Mammary epithelial cell (primary cell): ENCODE results near the gene PHB1.
"Not testable (repeated sequence)": the region's sequence is repeated elsewhere in the genome, so short reads cannot be mapped to it uniquely, and the experiment has no call there.

Source experiments
- CTCF ChIP-seq, 2 donors: IDR thresholded peaks in 1 of 2; conservative IDR thresholded peaks in 1 of 2; 2 replicates each; pipeline ENCODE4 v1.5.1; 2011 to 2012; ENCODE audit warnings: inconsistent platforms in 2 of 2, low read length in 2 of 2, mild to moderate bottlenecking in 2 of 2, control low read depth in 1 of 2, low read depth in 1 of 2; ENCODE audit not compliant: insufficient read depth in 1 of 2; ENCODE audit errors: extremely low read depth in 1 of 2
- EZH2 ChIP-seq: IDR thresholded peaks from 2 replicates; pipeline ENCODE4 v1.6.1; 2012; ENCODE audit warnings: low read length, inconsistent platforms, borderline replicate concordance

GRCh38 chr17:49389514-49390347 lies 25.0 kb downstream of the PHB1 start:
- TF ChIP-seq CTCF (conservative IDR thresholded peaks at IDR 0.05 in 1 of 2, IDR thresholded peaks at IDR 0.05 in 1 of 2; ENCODE audit: extremely low read depth in 1 of 2, insufficient read depth in 1 of 2, low read depth in 1 of 2, low read length in 2 of 2); EZH2: not testable (repeated sequence)
